IgD-negative memory B cell (primary cell): ENCODE measurements around the gene ANKS6. TPM values are rescaled to one million over a fixed set of nuclear protein-coding genes. Genes with fewer than 3 reads are reported as not detected.

Experiments used
- H3K27ac Mint-ChIP-seq, 3 donors: one replicate each; pipeline ENCODE4 v1.8.0; 2020 to 2022; ENCODE audit warnings: mild to moderate bottlenecking in 3 of 3, mixed read lengths in 3 of 3, moderate library complexity in 1 of 3
- H3K27me3 Mint-ChIP-seq: one replicate; pipeline ENCODE4 v1.8.0; 2021; ENCODE audit warnings: mixed read lengths
- H3K36me3 Mint-ChIP-seq: one replicate; pipeline ENCODE4 v1.8.0; 2020; ENCODE audit warnings: mild to moderate bottlenecking, mixed read lengths
- H3K4me1 Mint-ChIP-seq, 3 donors: one replicate each; pipeline ENCODE4 v1.8.0; 2020 to 2022; ENCODE audit warnings: mixed read lengths in 3 of 3, mild to moderate bottlenecking in 1 of 3
- H3K4me3 Mint-ChIP-seq, 4 donors: one replicate each; pipeline ENCODE4 v1.8.0; 2020 to 2022; ENCODE audit warnings: mild to moderate bottlenecking in 4 of 4, mixed read lengths in 4 of 4, moderate library complexity in 3 of 4
- H3K9me3 Mint-ChIP-seq, 3 donors: one replicate each; pipeline ENCODE4 v1.8.0; 2020 to 2021; ENCODE audit warnings: mixed read lengths in 3 of 3, mild to moderate bottlenecking in 1 of 3
- polyA plus RNA-seq: library from polyadenylated mRNA; unstranded; fragments of 300-500 nt; fragmentation: Illumina TruSeq; gene quantifications from one replicate; pipeline ENCODE4 v1.2.3, GENCODE V29; 2021

Gene ANKS6
- polyA plus RNA-seq, 1 donor from 2014 or later: 2.5 TPM

GRCh38 chr9:98755006-98755618, 41.2 kb downstream of the ANKS6 start:
- Mint-ChIP-seq H3K4me1 (no peaks in the 10 kb centered on the region), H3K27me3 (no peaks in the 10 kb centered on the region), H3K9me3 (peaks cover 4 to 12% (median 8%) of the 10 kb centered on the region in 3 donors), H3K4me3 (no peak overlapping the region), H3K36me3 (peaks cover 17% of the 10 kb centered on the region), H3K27ac (no peak overlapping the region)

GRCh38 chr9:98751210-98751609, 45.1 kb downstream of the ANKS6 start:
- no peaks in the 10 kb centered on the region for H3K27me3 Mint-ChIP-seq
- H3K4me3 Mint-ChIP-seq: no peak overlapping the region
- no peaks in the 10 kb centered on the region for H3K9me3 Mint-ChIP-seq
- H3K27ac Mint-ChIP-seq: no peak overlapping the region
- no peaks in the 10 kb centered on the region for H3K4me1 Mint-ChIP-seq
- H3K36me3 Mint-ChIP-seq: peaks cover 24% of the 10 kb centered on the region

GRCh38 chr9:98750364-98751060, 45.8 kb downstream of the ANKS6 start:
- peaks cover 20% of the 10 kb centered on the region for H3K36me3 Mint-ChIP-seq
- H3K9me3 Mint-ChIP-seq: no peaks in the 10 kb centered on the region
- no peaks in the 10 kb centered on the region for H3K27me3 Mint-ChIP-seq
- H3K4me1 Mint-ChIP-seq: no peaks in the 10 kb centered on the region
- H3K4me3 Mint-ChIP-seq: no peak overlapping the region
- H3K27ac Mint-ChIP-seq: no peak overlapping the region

GRCh38 chr9:98747476-98747875, 48.9 kb downstream of the ANKS6 start:
- Mint-ChIP-seq H3K4me1 (peaks cover 0 to 3% (median 0%) of the 10 kb centered on the region in 3 donors), H3K36me3 (peaks cover 21% of the 10 kb centered on the region), H3K27ac (no peak overlapping the region), H3K9me3 (no peaks in the 10 kb centered on the region), H3K4me3 (no peak overlapping the region), H3K27me3 (no peaks in the 10 kb centered on the region)

GRCh38 chr9:98745470-98745869, 50.9 kb downstream of the ANKS6 start:
- no peaks in the 10 kb centered on the region for H3K9me3 Mint-ChIP-seq
- H3K36me3 Mint-ChIP-seq: peaks cover 21% of the 10 kb centered on the region
- H3K27ac Mint-ChIP-seq: no peak overlapping the region
- no peak overlapping the region for H3K4me3 Mint-ChIP-seq
- H3K4me1 Mint-ChIP-seq: peaks cover 0 to 3% (median 0%) of the 10 kb centered on the region in 3 donors
- H3K27me3 Mint-ChIP-seq: no peaks in the 10 kb centered on the region

GRCh38 chr9:98743818-98744611, 52.3 kb downstream of the ANKS6 start:
- Mint-ChIP-seq H3K4me3 (peak overlapping the region in 1 of 4 donors; percentile 51), H3K4me1 (peaks cover 0 to 3% (median 0%) of the 10 kb centered on the region in 3 donors), H3K27ac (peak overlapping the region in 1 of 3 donors; percentile 45), H3K36me3 (peaks cover 15% of the 10 kb centered on the region), H3K27me3 (no peaks in the 10 kb centered on the region), H3K9me3 (no peaks in the 10 kb centered on the region)

GRCh38 chr9:98743329-98743728, 53.0 kb downstream of the ANKS6 start:
- Mint-ChIP-seq H3K27me3 (no peaks in the 10 kb centered on the region), H3K4me3 (no peak overlapping the region), H3K9me3 (peaks cover 0 to 3% (median 0%) of the 10 kb centered on the region in 3 donors), H3K4me1 (peaks cover 0 to 3% (median 0%) of the 10 kb centered on the region in 3 donors), H3K36me3 (peaks cover 17% of the 10 kb centered on the region), H3K27ac (peak overlapping the region in 1 of 3 donors; percentile 45)

- Mint-ChIP-seq H3K27me3 (no peaks in the 10 kb centered on the region), H3K27ac (no peak overlapping the region), H3K4me1 (peaks cover 0 to 3% (median 0%) of the 10 kb centered on the region in 3 donors), H3K4me3 (no peak overlapping the region), H3K36me3 (peaks cover 17% of the 10 kb centered on the region), H3K9me3 (peaks cover 2 to 3% (median 3%) of the 10 kb centered on the region in 3 donors)
Observed at GRCh38 chr9:98742325-98743280, 53.8 kb downstream of the ANKS6 start.

- no peak overlapping the region for H3K27ac Mint-ChIP-seq
- H3K27me3 Mint-ChIP-seq: no peaks in the 10 kb centered on the region
- H3K4me1 Mint-ChIP-seq: peaks cover 0 to 3% (median 0%) of the 10 kb centered on the region in 3 donors
- H3K36me3 Mint-ChIP-seq: peaks cover 16% of the 10 kb centered on the region
- H3K9me3 Mint-ChIP-seq: peaks cover 3% of the 10 kb centered on the region in 3 donors
- H3K4me3 Mint-ChIP-seq: no peak overlapping the region
Observed at GRCh38 chr9:98740226-98740881, 56.0 kb downstream of the ANKS6 start.

GRCh38 chr9:98738741-98739140, 57.6 kb downstream of the ANKS6 start:
- Mint-ChIP-seq H3K27me3 (no peaks in the 10 kb centered on the region), H3K4me3 (no peak overlapping the region), H3K4me1 (peaks cover 0 to 3% (median 0%) of the 10 kb centered on the region in 3 donors), H3K36me3 (peaks cover 12% of the 10 kb centered on the region), H3K9me3 (peaks cover 3% of the 10 kb centered on the region in 3 donors), H3K27ac (no peak overlapping the region)

- Mint-ChIP-seq H3K36me3 (peaks cover 14% of the 10 kb centered on the region), H3K4me3 (no peak overlapping the region), H3K27ac (no peak overlapping the region), H3K4me1 (no peaks in the 10 kb centered on the region), H3K9me3 (peaks cover 3% of the 10 kb centered on the region in 3 donors), H3K27me3 (no peaks in the 10 kb centered on the region)
Observed at GRCh38 chr9:98736226-98736625, 60.1 kb downstream of the ANKS6 start.

- Mint-ChIP-seq H3K36me3 (peaks cover 8% of the 10 kb centered on the region), H3K27me3 (no peaks in the 10 kb centered on the region), H3K9me3 (peaks cover 0 to 2% (median 0%) of the 10 kb centered on the region in 3 donors), H3K4me1 (no peaks in the 10 kb centered on the region), H3K4me3 (no peak overlapping the region), H3K27ac (no peak overlapping the region)
Observed at GRCh38 chr9:98732801-98733200, 63.6 kb downstream of the ANKS6 start.

GRCh38 chr9:98732091-98732490, 64.3 kb downstream of the ANKS6 start:
- peaks cover 0 to 3% (median 2%) of the 10 kb centered on the region in 3 donors for H3K4me1 Mint-ChIP-seq
- H3K27ac Mint-ChIP-seq: no peak overlapping the region
- peaks cover 8% of the 10 kb centered on the region for H3K36me3 Mint-ChIP-seq
- no peaks in the 10 kb centered on the region for H3K9me3 Mint-ChIP-seq
- H3K27me3 Mint-ChIP-seq: no peaks in the 10 kb centered on the region
- H3K4me3 Mint-ChIP-seq: no peak overlapping the region

- Mint-ChIP-seq H3K27ac (no peak overlapping the region), H3K4me1 (peaks cover 0 to 15% (median 9%) of the 10 kb centered on the region in 3 donors), H3K36me3 (peaks cover 8% of the 10 kb centered on the region)
Observed at GRCh38 chr9:98730871-98731270, 65.5 kb downstream of the ANKS6 start.

More at GRCh38 chr9:98730871-98731270, 65.5 kb downstream of the ANKS6 start:
- H3K27me3 Mint-ChIP-seq: peaks cover 4% of the 10 kb centered on the region
- H3K9me3 Mint-ChIP-seq: no peaks in the 10 kb centered on the region
- no peak overlapping the region for H3K4me3 Mint-ChIP-seq
